H54 (cell line): ENCODE results near the gene FHIT.

Experiments used
- DNase-seq: peaks from one replicate; pipeline ENCODE4 v3.0.0; 2011; ENCODE audit warnings: low spot score, mixed read lengths; ENCODE audit not compliant: insufficient read length
- FAIRE-seq: peaks from 3 replicates; lab custom pipeline; 2011; peaks lifted over from hg19 to GRCh38; lab: Jason Lieb, UNC
- POLR2A ChIP-seq: IDR thresholded peaks from 2 replicates; pipeline ENCODE4 v1.6.1; 2011; ENCODE audit warnings: low read depth, mild to moderate bottlenecking, low read length

FHIT gene

DNA sequence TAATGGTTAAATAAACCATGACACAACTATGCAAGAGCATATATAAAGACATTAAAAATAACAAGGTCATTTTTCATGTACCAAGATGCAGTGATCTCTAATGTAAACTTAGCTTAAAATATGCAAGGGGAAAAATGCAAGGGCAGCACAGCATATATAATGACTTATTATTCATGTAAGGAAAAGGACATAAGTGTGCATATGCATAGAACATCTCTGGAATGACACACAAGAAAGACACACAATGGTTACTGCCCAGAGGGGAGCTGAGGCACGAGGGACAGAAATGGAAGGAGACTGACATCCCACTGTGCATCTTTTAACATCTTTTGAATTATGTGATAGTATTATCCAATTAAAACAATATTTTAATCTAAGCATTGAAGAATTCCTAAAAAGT lies 79.0 kb downstream of the FHIT start:
- DNase-seq (no peak), FAIRE-seq (no peak)
- no peak for TF ChIP-seq POLR2A

DNA sequence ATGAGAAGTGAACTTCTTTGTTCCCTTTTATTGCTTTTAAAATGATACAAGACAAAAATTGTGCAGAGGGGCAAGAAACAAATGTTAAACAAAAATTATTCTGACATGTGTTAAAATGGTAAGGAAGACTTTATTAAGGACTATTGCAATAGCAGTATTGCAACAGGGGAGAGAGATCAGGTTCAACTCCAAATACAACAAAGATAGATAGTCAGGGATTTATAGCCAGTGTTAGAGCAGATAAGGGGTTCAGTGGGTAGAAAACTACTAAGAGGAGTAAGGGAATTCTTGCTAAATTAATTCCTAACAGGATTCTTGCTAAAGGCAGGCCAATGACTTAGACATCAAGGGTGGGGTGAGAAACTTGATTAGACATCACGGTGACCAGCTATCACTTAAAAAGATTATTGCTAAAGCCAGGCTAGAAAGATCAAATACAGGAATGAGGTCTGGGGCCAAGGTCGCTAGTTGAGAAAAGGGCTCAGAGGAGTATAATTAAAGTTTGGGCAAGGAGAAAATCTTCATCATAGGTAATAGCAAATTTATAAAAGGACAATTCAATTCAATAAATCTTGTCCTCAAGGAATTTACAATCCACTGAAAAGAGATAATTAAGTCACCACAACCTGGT lies 81.5 kb downstream of the FHIT start:
- no peak for TF ChIP-seq POLR2A
- FAIRE-seq, result no peak
- DNase-seq, result no peak

DNA sequence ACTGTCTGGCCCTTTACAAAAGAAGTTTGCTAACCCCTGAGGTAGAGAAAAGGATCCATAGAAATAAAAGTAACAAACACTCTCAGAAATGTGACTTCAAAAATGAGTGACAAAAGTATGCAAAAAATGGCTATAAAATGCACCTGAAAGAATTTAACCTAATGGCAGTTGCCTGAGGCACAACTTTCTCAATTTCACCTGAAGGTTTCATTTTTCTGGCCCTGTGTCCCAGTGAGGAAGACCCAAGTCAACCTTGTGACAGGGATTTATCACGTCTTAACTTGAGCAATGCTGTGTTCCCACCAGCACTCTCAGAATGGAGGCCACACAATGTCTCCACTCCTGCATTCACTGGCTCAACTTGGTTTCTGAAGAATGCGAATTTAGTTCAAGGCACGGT lies 83.0 kb downstream of the FHIT start:
- TF ChIP-seq POLR2A, result no peak
- no peak for FAIRE-seq
- no peak for DNase-seq

DNA sequence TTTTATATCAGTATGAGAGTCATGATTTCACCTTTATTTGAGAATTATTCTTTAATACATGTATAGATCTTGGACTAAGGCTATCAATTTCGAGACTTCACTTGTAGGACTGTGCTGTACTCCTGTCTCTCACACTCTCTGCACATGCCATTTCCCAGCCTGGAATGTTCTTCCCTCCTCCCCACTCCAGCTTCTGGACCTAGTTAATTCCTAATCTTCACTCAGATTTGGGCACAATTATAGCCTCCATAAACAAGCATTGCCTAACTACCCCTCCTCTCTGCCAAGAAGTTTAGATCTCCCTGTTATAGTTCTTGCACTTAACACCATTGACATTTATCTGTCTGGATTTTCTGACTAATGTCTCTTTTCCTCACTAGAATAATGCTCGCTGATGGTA lies 88.3 kb downstream of the FHIT start:
- FAIRE-seq (no peak), DNase-seq (no peak)
- TF ChIP-seq POLR2A, result no peak

DNA sequence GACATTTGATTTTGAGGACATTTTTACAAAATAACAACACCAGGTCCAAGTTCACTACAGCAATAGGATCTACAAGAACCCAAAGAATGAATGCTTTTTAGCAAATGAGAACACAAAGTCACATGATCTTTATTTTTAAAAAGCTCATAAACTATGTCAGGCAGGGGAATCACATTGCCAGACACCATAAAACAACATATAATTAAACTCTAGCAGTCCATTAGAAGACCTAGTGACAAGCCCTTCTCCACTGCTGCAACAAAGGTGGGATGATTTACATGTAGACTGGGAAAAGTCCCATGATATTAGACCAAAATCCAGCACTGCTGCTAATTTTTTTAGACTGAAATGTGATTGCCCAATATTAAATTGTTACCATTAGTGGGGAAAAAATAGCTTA lies 92.6 kb downstream of the FHIT start:
- DNase-seq (no peak), FAIRE-seq (no peak)
- TF ChIP-seq POLR2A, result no peak

DNA sequence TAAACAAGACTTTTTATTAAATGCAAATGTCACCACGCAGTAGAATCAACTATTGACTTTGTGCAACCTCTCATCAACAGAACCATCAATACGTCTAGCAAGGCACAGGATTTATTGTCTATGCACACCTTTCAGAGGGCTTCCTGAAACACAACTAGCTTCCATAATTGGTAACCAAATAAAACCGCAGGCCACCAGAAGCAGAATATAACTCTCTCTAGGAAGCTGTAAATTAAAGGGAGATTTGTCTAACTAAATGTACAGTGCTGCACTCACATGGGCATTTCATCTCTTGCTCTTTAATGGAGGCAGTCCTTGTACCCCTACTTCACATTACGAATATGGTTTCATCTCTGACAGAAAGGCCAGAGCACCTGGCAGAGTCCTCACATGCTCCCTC lies 93.0 kb downstream of the FHIT start:
- DNase-seq (no peak), FAIRE-seq (no peak)
- TF ChIP-seq POLR2A, result no peak

DNA sequence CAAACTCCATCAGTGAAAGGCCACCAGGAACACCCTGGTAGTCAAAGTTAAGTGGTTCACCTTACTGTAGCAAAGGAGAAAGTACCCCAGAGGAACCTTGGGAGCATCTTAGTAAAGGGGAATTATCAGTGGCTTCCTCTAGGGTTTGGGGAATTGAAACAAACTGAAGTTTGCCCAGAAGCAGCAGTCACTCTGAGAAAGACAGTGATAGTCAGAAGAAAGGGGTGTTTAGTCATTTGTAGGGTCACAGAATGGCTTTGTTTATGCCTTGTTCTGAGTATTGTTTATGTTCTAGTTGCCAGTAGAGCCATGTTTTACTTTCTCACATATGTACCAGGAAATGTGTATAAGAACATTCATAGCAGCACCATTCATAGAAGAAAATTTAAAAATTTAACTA lies 93.8 kb downstream of the FHIT start:
- DNase-seq, result no peak
- FAIRE-seq, result no peak
- no peak for TF ChIP-seq POLR2A

DNA sequence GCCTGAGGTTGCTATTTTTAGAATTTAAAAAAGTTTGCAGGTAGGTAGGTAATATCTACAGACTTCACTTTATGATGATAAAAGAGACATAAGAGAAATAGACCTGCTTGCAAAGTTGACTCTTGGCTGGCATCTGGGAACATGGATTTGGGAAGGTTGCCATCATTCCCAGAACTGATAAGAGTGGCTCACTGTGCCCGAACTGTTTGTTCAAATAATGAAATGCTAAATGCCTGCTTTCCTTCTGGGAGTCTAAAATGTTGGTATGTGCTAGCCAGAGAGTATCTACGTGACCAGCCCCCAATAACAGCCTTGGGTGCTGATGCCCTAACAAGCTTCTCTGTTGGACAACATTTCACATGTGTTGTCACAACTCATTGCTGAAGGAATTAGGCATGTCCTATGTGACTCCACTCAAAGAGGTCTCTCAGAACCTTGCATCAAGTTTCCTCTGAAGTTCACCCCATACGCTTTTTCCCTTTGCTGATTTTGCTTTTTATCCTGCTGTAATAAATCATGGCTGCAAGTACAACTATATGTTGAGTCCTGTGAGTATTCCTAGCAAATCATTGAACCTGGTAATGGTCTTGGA lies 95.5 kb downstream of the FHIT start:
- TF ChIP-seq POLR2A, result no peak
- DNase-seq, result no peak
- no peak for FAIRE-seq

DNA sequence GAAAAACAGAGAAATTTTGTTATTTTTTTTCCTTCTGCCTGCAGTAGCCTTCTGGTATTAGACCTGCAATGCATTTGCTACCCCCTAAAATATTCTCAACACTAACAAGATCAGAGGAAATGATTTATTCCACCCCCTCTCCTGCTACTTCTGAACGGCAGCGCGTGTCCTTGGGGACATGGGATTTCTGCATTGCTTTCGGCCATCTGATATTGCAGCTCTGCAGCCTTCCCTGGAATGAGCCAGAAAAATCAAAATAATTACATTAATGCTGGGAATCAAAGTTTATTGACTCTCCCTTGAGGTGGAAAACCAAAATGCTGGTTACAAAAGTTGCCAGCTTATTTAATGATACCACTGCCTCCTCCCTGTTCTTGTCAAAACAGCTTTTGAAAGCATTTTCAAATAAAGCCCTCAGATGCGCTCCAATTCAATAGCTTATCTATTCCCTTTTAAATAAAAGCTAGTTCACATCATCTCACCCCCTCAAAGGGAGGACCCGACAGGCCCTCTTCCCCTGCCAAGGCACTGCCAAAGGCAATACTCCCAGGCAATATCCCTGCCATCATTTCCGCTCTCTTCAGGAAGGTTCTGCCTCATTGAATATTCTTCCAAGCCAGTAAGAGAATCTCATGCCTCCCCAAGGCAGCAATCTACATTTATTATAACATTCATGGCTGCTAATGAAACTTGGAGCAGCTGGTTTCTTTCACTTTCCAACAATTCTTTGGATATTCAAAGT lies 96.6 kb downstream of the FHIT start:
- no peak for DNase-seq
- TF ChIP-seq POLR2A, result no peak
- FAIRE-seq, result no peak

DNA sequence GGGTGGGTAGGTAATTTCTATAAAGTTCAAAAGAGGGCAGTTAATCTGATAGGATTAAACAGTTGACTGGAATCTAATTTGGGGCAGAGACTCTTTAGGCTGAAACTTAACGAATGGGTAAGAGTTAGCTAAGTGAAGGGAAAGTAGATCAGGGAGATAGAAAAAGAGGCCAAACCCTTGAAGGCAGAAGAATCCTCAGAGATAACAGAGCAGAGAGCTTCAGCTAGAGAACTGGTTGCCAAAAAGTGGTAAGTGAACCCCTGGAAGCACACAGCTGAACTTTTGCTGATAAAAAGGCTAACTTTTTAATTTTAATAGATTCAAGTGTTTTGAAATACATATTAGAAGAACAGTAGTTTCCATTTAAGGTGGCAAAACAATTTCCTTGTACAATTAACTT lies 99.2 kb downstream of the FHIT start:
- no peak for TF ChIP-seq POLR2A
- FAIRE-seq (no peak), DNase-seq (no peak)

DNA sequence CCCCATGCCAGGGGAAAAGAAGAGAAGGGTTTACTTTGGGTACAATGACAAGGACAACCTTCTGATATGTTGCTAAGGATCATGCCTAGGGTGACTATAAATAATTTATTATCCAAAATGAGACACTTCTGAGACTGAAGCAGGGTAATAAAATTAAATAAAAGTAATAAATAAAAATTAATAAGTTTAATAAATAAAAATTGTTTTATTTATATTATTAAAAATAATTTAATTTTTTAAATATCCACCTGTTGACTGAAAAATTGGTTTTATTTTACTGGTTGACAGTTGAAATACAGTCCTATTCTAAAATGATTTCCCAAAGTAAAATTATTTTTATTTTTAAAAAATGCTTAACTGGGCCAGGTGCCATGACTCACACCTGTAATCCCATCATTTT lies 102.0 kb downstream of the FHIT start:
- DNase-seq (no peak), FAIRE-seq (no peak)
- TF ChIP-seq POLR2A, result no peak

DNA sequence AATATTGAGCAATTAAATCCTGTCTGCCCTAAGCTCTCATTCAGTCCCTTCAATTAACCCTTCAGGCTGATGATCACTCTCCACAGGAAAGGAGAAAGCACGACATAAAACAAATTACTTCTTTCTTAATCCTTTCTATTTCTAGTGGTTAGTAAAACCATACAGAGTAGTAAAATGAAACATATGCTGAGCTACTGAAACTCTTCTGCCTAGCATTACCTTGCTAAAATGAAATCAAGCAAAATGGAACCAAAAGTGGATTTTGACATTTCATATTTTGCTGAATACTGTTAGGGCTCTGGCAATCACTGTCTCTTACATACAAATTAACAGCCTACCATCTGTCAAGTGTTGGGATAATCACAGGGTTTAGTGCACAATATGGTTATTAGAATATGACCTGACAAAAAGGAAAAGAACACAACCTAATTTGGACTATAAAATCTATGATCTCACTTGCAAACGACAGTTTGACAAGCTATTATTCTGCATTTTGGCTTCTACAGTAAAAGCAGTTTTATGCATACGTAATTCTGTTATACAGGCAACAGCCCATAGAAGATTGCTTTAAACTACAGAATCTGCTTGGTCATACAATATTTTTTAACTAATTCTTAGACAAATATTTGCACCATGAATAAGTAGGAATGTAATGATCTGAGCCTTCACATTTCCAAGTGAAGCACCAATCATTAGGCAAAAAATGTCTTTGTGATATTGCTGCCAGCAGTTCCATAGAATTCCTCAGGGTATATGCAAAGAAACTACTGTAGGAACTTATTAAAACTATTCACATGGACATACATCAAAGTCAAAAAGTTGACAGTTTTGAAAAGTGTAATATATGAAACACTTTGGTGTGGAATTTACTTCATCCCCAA lies 105.0 kb downstream of the FHIT start:
- FAIRE-seq, result no peak
- DNase-seq, result no peak
- no peak for TF ChIP-seq POLR2A

DNA sequence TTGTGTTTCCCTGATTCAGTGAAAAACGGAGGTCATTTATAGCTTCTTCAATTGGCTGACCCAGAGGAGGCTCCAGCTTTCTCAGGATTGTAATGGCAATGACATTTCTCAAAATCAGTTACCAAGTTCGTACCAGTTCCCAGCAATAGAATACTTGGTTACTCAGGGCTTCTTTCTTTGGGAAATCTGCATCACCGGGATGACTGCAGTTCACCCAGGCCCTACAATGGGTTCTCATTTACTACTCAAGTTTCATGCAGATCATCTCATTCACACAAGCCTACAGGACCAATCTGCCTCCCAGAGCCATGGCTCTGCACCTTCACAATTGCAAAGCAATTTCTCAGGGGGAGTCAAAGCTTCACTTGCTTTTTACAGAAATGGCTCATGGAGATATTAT lies 109.6 kb downstream of the FHIT start:
- no peak for FAIRE-seq
- no peak for DNase-seq
- no peak for TF ChIP-seq POLR2A

DNA sequence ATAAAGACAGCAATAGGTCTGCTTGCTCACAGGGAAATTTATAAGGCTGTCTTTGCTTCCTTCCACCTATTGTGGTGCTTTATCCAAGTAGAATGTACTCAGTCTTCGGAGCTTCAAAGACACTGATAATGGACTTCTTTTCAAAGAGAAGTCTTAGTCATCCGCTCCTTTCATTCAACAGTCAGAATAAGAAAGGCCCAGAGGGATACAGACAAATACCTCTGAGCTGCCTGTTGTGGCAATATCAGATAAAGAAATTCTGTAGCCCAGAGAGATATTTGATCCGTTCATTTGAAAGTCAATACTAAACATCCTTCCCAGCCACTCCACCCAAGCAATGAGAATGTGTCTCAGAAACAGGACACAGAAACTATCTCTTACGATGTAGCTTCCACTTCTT lies 110.0 kb downstream of the FHIT start:
- no peak for FAIRE-seq
- no peak for DNase-seq
- TF ChIP-seq POLR2A, result no peak

DNA sequence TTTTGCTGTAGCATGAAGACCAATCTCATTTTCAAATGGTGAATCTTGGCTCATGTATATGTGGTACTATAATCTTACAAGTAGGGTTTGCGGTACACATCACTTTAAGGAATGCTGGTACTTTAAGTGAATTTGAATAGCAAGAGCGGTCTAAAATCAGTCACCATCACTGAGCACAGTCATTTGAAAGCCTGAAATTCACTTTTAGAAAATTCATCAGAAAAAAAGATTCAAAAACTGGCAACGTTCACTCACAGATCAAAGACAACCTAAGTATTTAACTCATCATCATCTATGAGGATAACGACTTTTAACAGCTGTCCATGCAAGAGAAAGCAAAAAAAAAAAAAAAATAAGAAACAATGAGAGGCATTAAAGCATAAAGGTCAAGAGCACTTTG lies 111.6 kb downstream of the FHIT start:
- no peak for DNase-seq
- no peak for TF ChIP-seq POLR2A
- FAIRE-seq, result no peak
